GM12891 (cell line): ENCODE results near the gene BCAT1.

Source experiments
- POLR2A ChIP-seq: IDR thresholded peaks from 2 replicates; pipeline ENCODE4 v1.6.1; 2011; ENCODE audit warnings: low read depth, low read length, control low read depth
- SPI1 ChIP-seq: IDR thresholded peaks from 2 replicates; pipeline ENCODE4 v1.6.1; 2011; ENCODE audit warnings: low read depth, low read length, control low read depth
- TAF1 ChIP-seq: IDR thresholded peaks from 2 replicates; pipeline ENCODE4 v1.6.1; 2011; ENCODE audit warnings: low read depth, low read length, control low read depth

GRCh38 chr12:24881724-24882371 is 67.1 kb downstream of the BCAT1 start:
- TF ChIP-seq POLR2A (no peak), SPI1 (no peak), TAF1 (no peak)
